HG02943 (cell line): ENCODE results near the gene ALG9.
"Not testable (repeated sequence)": the region's sequence is repeated elsewhere in the genome, so short reads cannot be mapped to it uniquely, and the experiment has no call there.

ENCODE experiments used
- ATAC-seq: cut with Tn5 transposase; IDR thresholded peaks from one replicate; pipeline ENCODE4 v1.9.1; 2021; ENCODE audit warnings: mild to moderate bottlenecking, low read depth, moderate library complexity; ENCODE audit not compliant: unreplicated experiment

Gene ALG9

GRCh38 chr11:111870886-111871692, at the start of gene ALG9:
Gene ALG9 (minus strand): TSS chr11:111871581. CDS start chr11:111871482, 99 bp downstream.
- peak; percentile 82 for ATAC-seq

- ATAC-seq, result no peak
These were observed 49.5 kb upstream of the ALG9 start for GRCh38 chr11:111920908-111921307.

- ATAC-seq, result no peak
These were observed 47.2 kb upstream of the ALG9 start, which contains the start of gene C11orf52 for GRCh38 chr11:111918390-111919256. Gene C11orf52 (plus strand): TSS chr11:111918913. CDS start chr11:111918973, 60 bp downstream.

- no peak for ATAC-seq
These were observed 46.4 kb upstream of the ALG9 start for GRCh38 chr11:111917788-111918187.

- ATAC-seq, result no peak
These were observed 45.9 kb upstream of the ALG9 start for GRCh38 chr11:111917312-111917711.

- ATAC-seq, result no peak
These were observed 45.4 kb upstream of the ALG9 start for GRCh38 chr11:111916768-111917167.

- ATAC-seq, result no peak
These were observed 42.6 kb upstream of the ALG9 start for GRCh38 chr11:111913997-111914396.

- no peak for ATAC-seq
These were observed 41.9 kb upstream of the ALG9 start for GRCh38 chr11:111913031-111913861.

- ATAC-seq, result no peak
These were observed 41.2 kb upstream of the ALG9 start, which contains the start of gene HSPB2 for GRCh38 chr11:111912535-111912934. Gene HSPB2 (plus strand): TSS chr11:111912734. CDS start chr11:111912830, 96 bp downstream.

GRCh38 chr11:111911563-111912401, 40.4 kb upstream of the ALG9 start, which contains the start of gene CRYAB:
Gene CRYAB (minus strand): TSS chr11:111911770. CDS start chr11:111911724, 46 bp downstream.
- no peak for ATAC-seq

- no peak for ATAC-seq
These were observed 39.5 kb upstream of the ALG9 start for GRCh38 chr11:111910676-111911562.

- ATAC-seq, result no peak
These were observed 38.0 kb upstream of the ALG9 start for GRCh38 chr11:111909378-111909777.

GRCh38 chr11:111908639-111909305, 37.4 kb upstream of the ALG9 start:
- no peak for ATAC-seq

GRCh38 chr11:111906680-111907079, 35.3 kb upstream of the ALG9 start:
- no peak for ATAC-seq

- no peak for ATAC-seq
These were observed 34.0 kb upstream of the ALG9 start for GRCh38 chr11:111905411-111905810.

- no peak for ATAC-seq
These were observed 15.5 kb upstream of the ALG9 start for GRCh38 chr11:111886844-111887243.

- no peak for ATAC-seq
These were observed 14.7 kb upstream of the ALG9 start for GRCh38 chr11:111886032-111886431.

- not testable (repeated sequence) for ATAC-seq
These were observed 13.7 kb upstream of the ALG9 start for GRCh38 chr11:111885053-111885452.
